K562 (cell line): ENCODE data around the gene IQCK. TPM values are rescaled to one million over a fixed set of nuclear protein-coding genes. Genes with fewer than 3 reads are reported as not detected.

Experiments used
- ATAC-seq: fragments of 200-7000 bp; cut with Tn5 transposase; 3 replicates; pipeline ENCODE4 v1.9.1; 2020; ENCODE audit warnings: moderate library complexity
- BruUV-seq: library from RNA; stranded (reverse); fragments of 400-500 nt; replicated peaks from 2 replicates; lab custom pipeline; 2021; lab: Mats Ljungman, UMichigan
- CTCF ChIA-PET: fragments of 300-600 bp; formaldehyde crosslinking; extraction: SDS; loops from one replicate; lab custom pipeline; 2021; ENCODE audit warnings: low intra/inter-chr PET ratio; lab: Yijun Ruan, JAX
- POLR2A ChIA-PET: fragments of 300-600, 350-650 bp; sonication (Branson Sonifier 250); formaldehyde crosslinking; extraction: SDS; loops from one replicate; lab custom pipeline; 2021; ENCODE audit warnings: antibody characterized with exemption, inconsistent platforms; lab: Yijun Ruan, JAX
- DNase-seq, 4 experiments: peaks; one replicate each; pipeline versions ENCODE4 v3.0.0 to v3.0.0-alpha.2; 2011 to 2018; ENCODE audit warnings: low spot score in 3 of 4, mixed read lengths in 3 of 4; ENCODE audit errors: extremely low read depth in 1 of 4
- FAIRE-seq: peaks from 2 replicates; lab custom pipeline; 2011; peaks lifted over from hg19 to GRCh38; lab: Jason Lieb, UNC
- H2AFZ ChIP-seq: 2 replicates; pipeline ENCODE4 v1.6.0; 2011; ENCODE audit warnings: low read depth, low read length, control low read depth, inconsistent platforms
- H3K27ac ChIP-seq: fragments of 200-600 bp; 3 replicates; pipeline ENCODE4 v1.8.0; 2011; ENCODE audit warnings: low read depth, mild to moderate bottlenecking, control low read depth, inconsistent platforms, low read length, moderate library complexity, mixed read lengths; ENCODE audit errors: extremely low read depth
- H3K27me3 ChIP-seq, 2 experiments: fragments of 300-600 bp in 1 of 2; 2 replicates in 1 of 2; 3 replicates in 1 of 2; pipeline versions ENCODE4 v1.6.0 to v1.8.0; 2011; ENCODE audit warnings: inconsistent platforms in 2 of 2, low read length in 2 of 2, mild to moderate bottlenecking in 1 of 2, mixed read lengths in 1 of 2, moderate library complexity in 1 of 2; ENCODE audit not compliant: control insufficient read depth in 2 of 2, insufficient read depth in 2 of 2
- H3K36me3 ChIP-seq: fragments of 300-600 bp; 3 replicates; pipeline ENCODE4 v1.8.0; 2011; ENCODE audit warnings: mild to moderate bottlenecking, low read length, inconsistent platforms; ENCODE audit not compliant: control insufficient read depth, insufficient read depth
- H3K4me1 ChIP-seq, 2 experiments: fragments of 200-600 bp in 1 of 2; replicated peaks in 1 of 2; 2 replicates in 1 of 2; 3 replicates in 1 of 2; pipeline versions ENCODE4 v1.5.1 to v1.8.0; 2011; ENCODE audit warnings: inconsistent platforms in 2 of 2, low read length in 2 of 2, mild to moderate bottlenecking in 1 of 2, mixed read lengths in 1 of 2, moderate library complexity in 1 of 2; ENCODE audit not compliant: control insufficient read depth in 2 of 2, insufficient read depth in 2 of 2
- H3K4me2 ChIP-seq: 2 replicates; pipeline ENCODE4 v1.6.1; 2011; ENCODE audit warnings: low read length, control low read depth, inconsistent platforms, mixed read lengths; ENCODE audit not compliant: insufficient read depth
- H3K4me3 ChIP-seq: fragments of 200-600 bp; sonication (generic), shearing (Covaris generic); 2 replicates; pipeline ENCODE4 v1.5.1; 2016; ENCODE audit warnings: control low read depth, inconsistent platforms
- H3K79me2 ChIP-seq: fragments of 200-600 bp; 3 replicates; pipeline ENCODE4 v1.8.0; 2011; ENCODE audit warnings: low read length, inconsistent platforms; ENCODE audit not compliant: control insufficient read depth, insufficient read depth
- H3K9ac ChIP-seq, 2 experiments: 2 replicates each; pipeline versions ENCODE4 v1.6.0 to v1.6.1; 2011; ENCODE audit warnings: low read depth in 2 of 2, low read length in 2 of 2, control low read depth in 1 of 2, inconsistent platforms in 1 of 2, mild to moderate bottlenecking in 1 of 2, mixed read lengths in 1 of 2; ENCODE audit not compliant: insufficient read depth in 1 of 2
- H3K9me1 ChIP-seq: one replicate; pipeline ENCODE4 v1.6.0; 2011; ENCODE audit warnings: inconsistent platforms, mild to moderate bottlenecking, low read length, moderate library complexity; ENCODE audit not compliant: control insufficient read depth, insufficient read depth
- H3K9me3 ChIP-seq: replicated peaks from 2 replicates; pipeline ENCODE4 v1.5.1; 2011; ENCODE audit warnings: low read depth, low read length, inconsistent platforms; ENCODE audit not compliant: control insufficient read depth, insufficient read depth
- H4K20me1 ChIP-seq: replicated peaks from 2 replicates; pipeline ENCODE4 v1.6.1; 2011; ENCODE audit warnings: low read length, inconsistent platforms, mixed read lengths; ENCODE audit not compliant: control insufficient read depth, insufficient read depth
- ATF2 ChIP-seq: sonication (generic); formaldehyde crosslinking; IDR thresholded peaks from 2 replicates; pipeline ENCODE4 v1.8.1; 2022; ENCODE audit warnings: missing genetic modification reagents
- CEBPG ChIP-seq, 3 experiments: fragments of 200-800 bp in 1 of 3; sonication (Bioruptor generic) in 1 of 3; sonication (generic) in 1 of 3; formaldehyde crosslinking in 1 of 3; IDR thresholded peaks in 2 of 3; conservative IDR thresholded peaks in 1 of 3; 2 replicates each; pipeline versions ENCODE4 v1.6.1 to v1.8.0; 2016 to 2022; ENCODE audit warnings: missing compliant biosample characterization in 2 of 3, missing genetic modification characterization in 2 of 3, mild to moderate bottlenecking in 1 of 3, missing genetic modification reagents in 1 of 3
- CREM ChIP-seq: IDR thresholded peaks from 2 replicates; pipeline ENCODE4 v1.6.1; 2014; ENCODE audit warnings: antibody characterized with exemption, low read depth
- DACH1 ChIP-seq: fragments of 450-650 bp; IDR thresholded peaks from 2 replicates; pipeline ENCODE4 v1.6.1; 2018; ENCODE audit not compliant: partially characterized antibody
- FOXJ3 ChIP-seq: sonication (generic); formaldehyde crosslinking; IDR thresholded peaks from 2 replicates; pipeline ENCODE4 v1.4.0; 2020; ENCODE audit warnings: mild to moderate bottlenecking, missing genetic modification reagents
- HMGN3 ChIP-seq: IDR thresholded peaks from 2 replicates; pipeline ENCODE4 v1.6.1; 2011; ENCODE audit warnings: borderline replicate concordance, low read depth, mild to moderate bottlenecking, mixed read lengths, low read length; ENCODE audit not compliant: insufficient read length; ENCODE audit errors: extremely low read depth
- MBD2 ChIP-seq: sonication (generic); IDR thresholded peaks from 2 replicates; pipeline ENCODE4 v1.6.1; 2016; ENCODE audit warnings: low read depth, borderline replicate concordance
- RCOR1 ChIP-seq, 2 experiments: IDR thresholded peaks; 2 replicates each; pipeline ENCODE4 v1.6.1; 2012; ENCODE audit warnings: low read depth in 2 of 2, low read length in 2 of 2, borderline replicate concordance in 1 of 2, improper control_type of control experiment in 1 of 2
- WHSC1 ChIP-seq: IDR thresholded peaks from one replicate; pipeline ENCODE4 v1.6.1; 2012; ENCODE audit warnings: low read length, control low read depth, inconsistent platforms
- ZBTB17 ChIP-seq: fragments of 450-650 bp; formaldehyde crosslinking; IDR thresholded peaks from 2 replicates; pipeline ENCODE4 v1.4.0; 2020; ENCODE audit warnings: mild to moderate bottlenecking
- WGBS: fragments of 100-300 bp; shearing (Covaris generic); methylation state at CpG from one replicate; pipeline ENCODE4 v1.1.6; 2016; ENCODE audit warnings: low coverage, mixed read lengths; ENCODE audit not compliant: insufficient coverage; ENCODE audit errors: missing lambda C conversion rate; 5-methylcytosine and 5-hydroxymethylcytosine counted together
- in situ Hi-C: fragments of 300-500 bp; cut with MboI; formaldehyde crosslinking; loops from 4 replicates; pipeline ENCODE4 v1.15.0; 2018; ENCODE audit warnings: inconsistent platforms, mixed read lengths
- intact Hi-C: fragments of 100-400 bp; cut with micrococcal nuclease; formaldehyde crosslinking; loops from 2 replicates; pipeline ENCODE4 v1.14.2; 2022
- polyA plus RNA-seq, 8 experiments: library from polyadenylated mRNA; depleted of rRNA in 4 of 8; stranded (reverse) in 5 of 8; unstranded in 3 of 8; fragments of >200 nt; fragmentation: Nextera tagmentation in 2 of 8; fragmentation: Illumina TruSeq in 1 of 8; extraction: Ambion mirVana in 2 of 8; extraction: Trizol in 1 of 8; gene quantifications; 2 replicates each; pipeline versions ENCODE4 v1.2.1 to v1.2.3, GENCODE V29; 2011 to 2014; ENCODE audit warnings: inconsistent platforms in 1 of 8, missing spikeins in 1 of 8
- total RNA-seq, 7 experiments: library from RNA; depleted of rRNA in 6 of 7; stranded (reverse); fragments of >200 nt in 6 of 7; fragmentation: Illumina TruSeq in 2 of 7; extraction: Trizol in 2 of 7; gene quantifications; 2 replicates each; pipeline versions ENCODE4 v1.2.1 to v1.2.3, GENCODE V29; 2011 to 2021; ENCODE audit warnings: low replicate concordance in 1 of 7
- TF ChIP-seq, protein P1 (sequence below), 2 experiments: IDR thresholded peaks in 1 of 2; conservative IDR thresholded peaks in 1 of 2; 2 replicates each; pipeline ENCODE4 v1.6.1; 2016; ENCODE audit warnings: low read depth in 2 of 2, mild to moderate bottlenecking in 1 of 2, missing compliant biosample characterization in 1 of 2, missing genetic modification characterization in 1 of 2, moderate library complexity in 1 of 2
- TF ChIP-seq, protein P2 (sequence below): fragments of 250-450 bp; sonication (Bioruptor Pico); IDR thresholded peaks from 2 replicates; pipeline ENCODE4 v1.4.0; 2020; ENCODE audit warnings: mild to moderate bottlenecking, moderate library complexity

The IQCK gene
- total and polyA plus RNA-seq, 9 of the 15 experiments (the other 6 are each of a cell fraction or from before 2014, with no cell fraction given) = 5.2 to 12.2 (median 7.3) TPM

DNA sequence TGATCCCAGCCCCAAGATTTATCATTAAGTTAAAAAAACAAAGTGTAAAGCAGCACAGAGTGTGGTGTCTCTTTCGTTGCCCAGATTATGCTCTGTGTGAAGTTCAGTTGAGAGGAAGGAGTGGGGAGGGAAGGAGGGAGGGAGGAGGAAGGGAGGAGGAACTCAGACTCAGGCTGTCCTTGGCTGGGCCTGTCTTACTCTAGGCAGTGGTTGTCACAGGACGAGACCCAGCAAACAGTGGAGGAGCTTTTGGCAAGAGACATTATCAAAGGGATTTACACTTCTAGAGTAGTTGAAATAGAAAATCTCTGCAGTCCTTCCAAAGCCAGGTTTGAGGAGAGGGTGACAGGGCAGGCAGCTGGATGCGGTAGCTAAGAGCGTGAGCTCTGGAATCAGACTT lies 27.9 kb upstream of the IQCK start (continued):
- TF ChIP-seq ATF2 (CRISPR knock-in tag) = no peak
- TF ChIP-seq, protein P1, sequence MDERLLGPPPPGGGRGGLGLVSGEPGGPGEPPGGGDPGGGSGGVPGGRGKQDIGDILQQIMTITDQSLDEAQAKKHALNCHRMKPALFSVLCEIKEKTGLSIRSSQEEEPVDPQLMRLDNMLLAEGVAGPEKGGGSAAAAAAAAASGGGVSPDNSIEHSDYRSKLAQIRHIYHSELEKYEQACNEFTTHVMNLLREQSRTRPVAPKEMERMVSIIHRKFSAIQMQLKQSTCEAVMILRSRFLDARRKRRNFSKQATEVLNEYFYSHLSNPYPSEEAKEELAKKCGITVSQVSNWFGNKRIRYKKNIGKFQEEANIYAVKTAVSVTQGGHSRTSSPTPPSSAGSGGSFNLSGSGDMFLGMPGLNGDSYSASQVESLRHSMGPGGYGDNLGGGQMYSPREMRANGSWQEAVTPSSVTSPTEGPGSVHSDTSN (CRISPR knock-in tag; IDR thresholded peaks at IDR 0.05; ENCODE audit: low read depth) = no peak
- TF ChIP-seq, protein P1 (tag; conservative IDR thresholded peaks at IDR 0.05; ENCODE audit: low read depth) = no peak
- no peak for TF ChIP-seq WHSC1

GRCh38 chr16:19691161-19691711 lies 26.8 kb upstream of the IQCK start:
- CTCF ChIA-PET = no interaction called here
- no peak for DNase-seq
- WGBS = 76% methylated on average over 11 of the region's 14 CpGs
- Histone ChIP-seq H3K4me1 (peaks cover 0 to 3% of the 10 kb centered on the region in 2 experiments; a peak in 3 of 5 replicates), H3K4me3 (no peak overlapping the region), H3K27ac (no peak overlapping the region), H3K36me3 (peaks cover 2% of the 10 kb centered on the region; the same call in 1 of the 3 replicates), H3K9me3 (no peaks in the 10 kb centered on the region), H3K27me3 (no peaks in the 10 kb centered on the region), H4K20me1 (no peaks in the 10 kb centered on the region; the same call in 1 of the 2 replicates), H3K9me1 (no peaks in the 10 kb centered on the region), H3K9ac (no peak overlapping the region), H3K79me2 (no peaks in the 10 kb centered on the region), H3K4me2 (no peak overlapping the region), H2AFZ (no peak overlapping the region)
- ATAC-seq = no peak
- BruUV-seq = no TSS peak
- POLR2A ChIA-PET = interaction anchor here (0.8 kb wide), 1 partner anchor 185 kb away, joined by 3 read pairs; no protein-coding TSS in a partner anchor
- intact Hi-C loops = no loop called here
- in situ Hi-C loops = no loop called here
- no peak for FAIRE-seq
- TF ChIP-seq CEBPG (CRISPR knock-in tag; IDR thresholded peaks at IDR 0.05) (no peak), CEBPG (tag; conservative IDR thresholded peaks at IDR 0.05 in 1 of 2, IDR thresholded peaks at IDR 0.05 in 1 of 2) (no peak), FOXJ3 (CRISPR knock-in tag) (no peak), MBD2 (no peak), CREM (no peak), RCOR1 (IDR thresholded peaks at IDR 0.05; ENCODE audit: borderline replicate concordance in 1 of 2, low read depth in 2 of 2, low read length in 2 of 2) (no peak), DACH1 (no peak), ZBTB17 (CRISPR knock-in tag) (no peak), HMGN3 (no peak)
- TF ChIP-seq, protein P2, sequence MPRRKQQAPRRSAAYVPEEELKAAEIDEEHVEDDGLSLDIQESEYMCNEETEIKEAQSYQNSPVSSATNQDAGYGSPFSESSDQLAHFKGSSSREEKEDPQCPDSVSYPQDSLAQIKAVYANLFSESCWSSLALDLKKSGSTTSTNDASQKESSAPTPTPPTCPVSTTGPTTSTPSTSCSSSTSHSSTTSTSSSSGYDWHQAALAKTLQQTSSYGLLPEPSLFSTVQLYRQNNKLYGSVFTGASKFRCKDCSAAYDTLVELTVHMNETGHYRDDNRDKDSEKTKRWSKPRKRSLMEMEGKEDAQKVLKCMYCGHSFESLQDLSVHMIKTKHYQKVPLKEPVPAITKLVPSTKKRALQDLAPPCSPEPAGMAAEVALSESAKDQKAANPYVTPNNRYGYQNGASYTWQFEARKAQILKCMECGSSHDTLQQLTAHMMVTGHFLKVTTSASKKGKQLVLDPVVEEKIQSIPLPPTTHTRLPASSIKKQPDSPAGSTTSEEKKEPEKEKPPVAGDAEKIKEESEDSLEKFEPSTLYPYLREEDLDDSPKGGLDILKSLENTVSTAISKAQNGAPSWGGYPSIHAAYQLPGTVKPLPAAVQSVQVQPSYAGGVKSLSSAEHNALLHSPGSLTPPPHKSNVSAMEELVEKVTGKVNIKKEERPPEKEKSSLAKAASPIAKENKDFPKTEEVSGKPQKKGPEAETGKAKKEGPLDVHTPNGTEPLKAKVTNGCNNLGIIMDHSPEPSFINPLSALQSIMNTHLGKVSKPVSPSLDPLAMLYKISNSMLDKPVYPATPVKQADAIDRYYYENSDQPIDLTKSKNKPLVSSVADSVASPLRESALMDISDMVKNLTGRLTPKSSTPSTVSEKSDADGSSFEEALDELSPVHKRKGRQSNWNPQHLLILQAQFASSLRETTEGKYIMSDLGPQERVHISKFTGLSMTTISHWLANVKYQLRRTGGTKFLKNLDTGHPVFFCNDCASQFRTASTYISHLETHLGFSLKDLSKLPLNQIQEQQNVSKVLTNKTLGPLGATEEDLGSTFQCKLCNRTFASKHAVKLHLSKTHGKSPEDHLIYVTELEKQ = no peak
